Heart right ventricle (tissue), 16 donors: ENCODE measurements around the gene SCN3B. TPM values are rescaled to one million over a fixed set of nuclear protein-coding genes. Genes with fewer than 3 reads are reported as not detected.

Experiments used
- ATAC-seq, 8 donors: fragments of 200-7000 bp; cut with Tn5 transposase; one replicate each; pipeline ENCODE4 v1.9.1; 2020; ENCODE audit warnings: mild to moderate bottlenecking in 8 of 8, moderate library complexity in 8 of 8, moderate number of reproducible peaks in 1 of 8
- DNase-seq, 2 donors: peaks; one replicate each; pipeline ENCODE4 v3.0.0-alpha.2; 2020
- H3K27ac ChIP-seq, 10 donors: fragments of 200-600 bp; sonication (generic) in 2 of 10; one replicate each; pipeline versions ENCODE4 v1.5.0 to v1.8.0; 2020 to 2022; ENCODE audit warnings: mild to moderate bottlenecking in 3 of 10
- H3K27me3 ChIP-seq, 7 donors: fragments of 200-600 bp; one replicate each; pipeline ENCODE4 v1.8.0; 2021 to 2022; ENCODE audit warnings: mild to moderate bottlenecking in 2 of 7
- H3K36me3 ChIP-seq, 9 donors: fragments of 200-600 bp; sonication (generic) in 1 of 9; one replicate each; pipeline versions ENCODE4 v1.5.0 to v1.8.0; 2020 to 2022; ENCODE audit warnings: mild to moderate bottlenecking in 2 of 9
- H3K4me1 ChIP-seq, 9 donors: fragments of 200-600 bp; sonication (generic) in 1 of 9; one replicate each; pipeline versions ENCODE4 v1.5.0 to v1.8.0; 2020 to 2022; ENCODE audit warnings: mild to moderate bottlenecking in 4 of 9
- H3K4me3 ChIP-seq, 10 donors: fragments of 200-600 bp; sonication (generic) in 2 of 10; one replicate each; pipeline versions ENCODE4 v1.5.0 to v1.8.0; 2020 to 2022; ENCODE audit warnings: mild to moderate bottlenecking in 7 of 10, moderate library complexity in 2 of 10
- H3K9me3 ChIP-seq, 11 donors: fragments of 200-600 bp in 10 of 11; sonication (generic) in 2 of 11; one replicate each; pipeline versions ENCODE4 v1.5.0 to v1.8.0; 2013 to 2022; ENCODE audit warnings: mild to moderate bottlenecking in 2 of 11, control low read depth in 1 of 11, moderate library complexity in 1 of 11
- CTCF ChIP-seq, 9 donors: fragments of 200-600 bp; sonication (generic) in 2 of 9; IDR thresholded peaks; one replicate each; pipeline versions ENCODE4 v1.5.0 to v1.8.0; 2021 to 2022; ENCODE audit warnings: antibody characterized with exemption in 9 of 9, mild to moderate bottlenecking in 5 of 9, moderate library complexity in 1 of 9
- WGBS, 2 donors: extraction: QIAGEN DNeasy Blood & Tissue Kit; methylation state at CpG; one replicate each; pipeline ENCODE4 v1.1.7; 2013; ENCODE audit warnings: inconsistent platforms in 1 of 2; 5-methylcytosine and 5-hydroxymethylcytosine counted together
- intact Hi-C, 10 donors: fragments of 100-400 bp; cut with DNase I; formaldehyde crosslinking; loops; one replicate each; pipeline versions ENCODE4 v1.11.1 to v1.14.2; 2022
- polyA plus RNA-seq, 2 donors: library from polyadenylated mRNA; stranded (reverse); fragments of 200-250 nt; gene quantifications; one replicate each; pipeline ENCODE4 v1.2.3, GENCODE V29; 2013
- total RNA-seq, 10 donors: library from RNA; stranded (reverse); fragmentation: NEBNext Ultra II Directional in 3 of 10; extraction: Animal tissue kit (Norgen Biotek cat#: 25700) in 3 of 10; gene quantifications; one replicate each; pipeline versions ENCODE4 v1.2.1 to v1.2.4, GENCODE V29; 2021 to 2023
- donor health status: Arrhythmogenic right ventricular cardiomyopathy.
- donor health status: ischemic (EF 13 %, LVEDD 7.1; RV severe dilation, severe dysfunction).
- donor health status: healthy with polysubstance abuse.
- donor health status: DM: no; HTN: yes; CAD: no.
- donor health status: DM: no; HTN: no; CAD: no.
- donor health status: ischemic (EF 25% LVEDD 6.9; RV normal size, moderate dysfunction).
- donor health status: ischemic (EF 25% LVEDD 5.7; RV mildly dilated, moderate dysfunction).
- donor health status: healthy.
- donor health status: DM: yes; HTN: yes; CAD: no.
- donor health status: Ischemic cardiomyopathy.
- donor health status: ischemic (EF 35%, LVEDD 5.7; RV mildly dilated, moderate dysfunction).
- donor health status: nonischemic (EF 11% LVEDD 7.7; RV severe dilation, severe dysfunction).
- donor health status: DM: yes; HTN: yes; CAD: no.
- donor health status: PGD.
- donor health status: ischemic (EF 29% LVEDD 5.4; RV normal size, mild dysfunction).
- donor health status: nonischemic (EF 23%, LVEDD 6.1; RV moderate dilation, normal function).

Gene SCN3B
- total and polyA plus RNA-seq, 12 donors, result 0.26 to 3.4 (median 1.3) TPM

- no peaks in the 10 kb centered on the region for H3K27me3 ChIP-seq
- 49 to 72% methylated on average over 2 of the region's 2 CpGs for WGBS, 2 donors
- TF ChIP-seq CTCF (IDR thresholded peaks at IDR 0.05), result no peak
- H3K4me1 ChIP-seq, result no peaks in the 10 kb centered on the region
- ATAC-seq (no peak), DNase-seq (no peak)
- intact Hi-C loops, result no loop called here
- H3K9me3 ChIP-seq, result peaks cover 0 to 4% (median 0%) of the 10 kb centered on the region in 11 donors
- no peaks in the 10 kb centered on the region for H3K36me3 ChIP-seq
- no peak overlapping the region for H3K27ac ChIP-seq
- H3K4me3 ChIP-seq, result no peak overlapping the region
Measured at GRCh38 chr11:123674297-123674696, 19.9 kb upstream of the SCN3B start.

GRCh38 chr11:123672568-123672967 lies 18.1 kb upstream of the SCN3B start:
- H3K36me3 ChIP-seq, result no peaks in the 10 kb centered on the region
- no peaks in the 10 kb centered on the region for H3K9me3 ChIP-seq
- H3K27ac ChIP-seq, result no peak overlapping the region
- ATAC-seq (no peak), DNase-seq (no peak)
- 93 to 95% methylated on average over 5 of the region's 5 CpGs for WGBS, 2 donors
- no peaks in the 10 kb centered on the region for H3K27me3 ChIP-seq
- intact Hi-C loops, result no loop called here
- no peak for TF ChIP-seq CTCF (IDR thresholded peaks at IDR 0.05)
- H3K4me1 ChIP-seq, result no peaks in the 10 kb centered on the region
- H3K4me3 ChIP-seq, result no peak overlapping the region

- no peak overlapping the region for H3K4me3 ChIP-seq
- WGBS, 2 donors, result 63 to 64% methylated on average over 9 of the region's 9 CpGs
- ATAC-seq (no peak), DNase-seq (no peak)
- peaks cover 0 to 5% (median 0%) of the 10 kb centered on the region in 7 donors for H3K27me3 ChIP-seq
- H3K4me1 ChIP-seq, result no peaks in the 10 kb centered on the region
- TF ChIP-seq CTCF (IDR thresholded peaks at IDR 0.05), result no peak
- no peaks in the 10 kb centered on the region for H3K9me3 ChIP-seq
- no peaks in the 10 kb centered on the region for H3K36me3 ChIP-seq
- H3K27ac ChIP-seq, result no peak overlapping the region
- intact Hi-C loops, result no loop called here
Measured at GRCh38 chr11:123671534-123671933, 17.1 kb upstream of the SCN3B start.

GRCh38 chr11:123670081-123670480 lies 15.7 kb upstream of the SCN3B start:
- 76 to 79% methylated on average over 1 of the region's 1 CpG for WGBS, 2 donors

More at GRCh38 chr11:123670081-123670480, 15.7 kb upstream of the SCN3B start:
- H3K36me3 ChIP-seq, result no peaks in the 10 kb centered on the region
- peaks cover 0 to 5% (median 0%) of the 10 kb centered on the region in 7 donors for H3K27me3 ChIP-seq
- DNase-seq (no peak), ATAC-seq (no peak)
- H3K9me3 ChIP-seq, result no peaks in the 10 kb centered on the region
- H3K4me3 ChIP-seq, result no peak overlapping the region
- intact Hi-C loops, result no loop called here
- H3K4me1 ChIP-seq, result no peaks in the 10 kb centered on the region
- TF ChIP-seq CTCF (IDR thresholded peaks at IDR 0.05), result no peak
- no peak overlapping the region for H3K27ac ChIP-seq
